HEK293T (cell line): Measurements from ENCODE around the gene NRK.
A peak's percentile ranks its signal among the peaks of the same experiment; 100 is the strongest.
"Not testable (repeated sequence)": the region's sequence is repeated elsewhere in the genome, so short reads cannot be mapped to it uniquely, and the experiment has no call there.

Experiments
- CTCF ChIA-PET: fragments of 350-600 bp; formaldehyde crosslinking; extraction: SDS; loops from one replicate; lab custom pipeline; 2021; ENCODE audit warnings: antibody characterized with exemption, inconsistent platforms; lab: Yijun Ruan, JAX
- POLR2A ChIA-PET: fragments of 350-600 bp; formaldehyde crosslinking; extraction: SDS; loops from one replicate; lab custom pipeline; 2020; ENCODE audit warnings: antibody characterized with exemption, inconsistent platforms; lab: Yijun Ruan, JAX
- DNase-seq: peaks from one replicate; pipeline ENCODE4 v3.0.0; 2012; ENCODE audit warnings: mixed read lengths; ENCODE audit errors: extremely low spot score
- ARNT ChIP-seq: fragments of 450-650 bp; IDR thresholded peaks from 2 replicates; pipeline ENCODE4 v1.6.1; 2017; ENCODE audit warnings: mild to moderate bottlenecking
- BHLHE40 ChIP-seq: fragments of 450-650 bp; IDR thresholded peaks from 2 replicates; pipeline ENCODE4 v1.6.1; 2016; ENCODE audit warnings: mild to moderate bottlenecking, moderate library complexity, borderline replicate concordance
- CTBP1 ChIP-seq: fragments of 450-650 bp; IDR thresholded peaks from 2 replicates; pipeline ENCODE4 v1.6.1; 2016; ENCODE audit warnings: borderline replicate concordance
- ELF4 ChIP-seq: fragments of 450-650 bp; IDR thresholded peaks from 2 replicates; pipeline ENCODE4 v1.6.1; 2017; ENCODE audit warnings: antibody characterized with exemption
- FOXA1 ChIP-seq: fragments of 450-650 bp; IDR thresholded peaks from 2 replicates; pipeline ENCODE4 v1.6.1; 2016; ENCODE audit warnings: mild to moderate bottlenecking
- FOXK2 ChIP-seq: fragments of 450-650 bp; IDR thresholded peaks from 2 replicates; pipeline ENCODE4 v1.6.1; 2016; ENCODE audit warnings: mild to moderate bottlenecking
- FOXM1 ChIP-seq: fragments of 450-650 bp; IDR thresholded peaks from 2 replicates; pipeline ENCODE4 v1.6.1; 2017; ENCODE audit warnings: mild to moderate bottlenecking, borderline replicate concordance
- HDGF ChIP-seq: fragments of 450-650 bp; IDR thresholded peaks from 2 replicates; pipeline ENCODE4 v1.6.1; 2017; ENCODE audit warnings: antibody characterized with exemption, borderline replicate concordance
- L3MBTL2 ChIP-seq: fragments of 450-650 bp; conservative IDR thresholded peaks from 2 replicates; pipeline ENCODE4 v1.6.1; 2016; ENCODE audit warnings: mild to moderate bottlenecking
- LEF1 ChIP-seq: fragments of 450-650 bp; IDR thresholded peaks from 2 replicates; pipeline ENCODE4 v1.6.1; 2017; ENCODE audit warnings: mild to moderate bottlenecking, borderline replicate concordance
- NFRKB ChIP-seq: fragments of 450-650 bp; IDR thresholded peaks from 2 replicates; pipeline ENCODE4 v1.6.1; 2016; ENCODE audit warnings: mild to moderate bottlenecking, moderate library complexity
- SP1 ChIP-seq: fragments of 450-650 bp; IDR thresholded peaks from 2 replicates; pipeline ENCODE4 v1.6.1; 2017
- SUZ12 ChIP-seq: fragments of 450-650 bp; IDR thresholded peaks from 2 replicates; pipeline ENCODE4 v1.6.1; 2016; ENCODE audit warnings: mild to moderate bottlenecking
- TARDBP ChIP-seq: fragments of 450-650 bp; IDR thresholded peaks from 2 replicates; pipeline ENCODE4 v1.6.1; 2016
- ZNF384 ChIP-seq: fragments of 450-650 bp; IDR thresholded peaks from 2 replicates; pipeline ENCODE4 v1.6.1; 2016
- TF ChIP-seq, protein P1 (sequence below): fragments of 450-650 bp; IDR thresholded peaks from 2 replicates; pipeline ENCODE4 v1.6.1; 2016

Gene NRK

GRCh38 chrX:105821471-105822121 is 743 bp upstream of the NRK start:
- TF ChIP-seq NFRKB = no peak
- no peak for TF ChIP-seq BHLHE40
- TF ChIP-seq TARDBP = no peak
- TF ChIP-seq HDGF = no peak
- no peak for TF ChIP-seq CTBP1
- no peak for TF ChIP-seq ELF4
- TF ChIP-seq ARNT = no peak
- TF ChIP-seq LEF1 = no peak
- no peak for TF ChIP-seq FOXK2
- ChIA-PET CTCF (no interaction called here), POLR2A (no interaction called here)
- DNase-seq = peak; percentile 11

GRCh38 chrX:105823092-105823455 is 735 bp downstream of the NRK start:
- CTCF ChIA-PET = no interaction called here
- no peak for TF ChIP-seq FOXK2
- no peak for TF ChIP-seq TARDBP
- TF ChIP-seq LEF1 = no peak
- no peak for TF ChIP-seq L3MBTL2
- no peak for TF ChIP-seq ARNT
- no peak for TF ChIP-seq ELF4
- no peak for TF ChIP-seq ZNF384
- TF ChIP-seq BHLHE40 = no peak
- TF ChIP-seq, protein P1, sequence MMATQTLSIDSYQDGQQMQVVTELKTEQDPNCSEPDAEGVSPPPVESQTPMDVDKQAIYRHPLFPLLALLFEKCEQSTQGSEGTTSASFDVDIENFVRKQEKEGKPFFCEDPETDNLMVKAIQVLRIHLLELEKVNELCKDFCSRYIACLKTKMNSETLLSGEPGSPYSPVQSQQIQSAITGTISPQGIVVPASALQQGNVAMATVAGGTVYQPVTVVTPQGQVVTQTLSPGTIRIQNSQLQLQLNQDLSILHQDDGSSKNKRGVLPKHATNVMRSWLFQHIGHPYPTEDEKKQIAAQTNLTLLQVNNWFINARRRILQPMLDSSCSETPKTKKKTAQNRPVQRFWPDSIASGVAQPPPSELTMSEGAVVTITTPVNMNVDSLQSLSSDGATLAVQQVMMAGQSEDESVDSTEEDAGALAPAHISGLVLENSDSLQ = no peak
- no peak for TF ChIP-seq NFRKB
- no peak for TF ChIP-seq FOXA1
- no peak for TF ChIP-seq SP1
- no peak for TF ChIP-seq SUZ12
- no peak for TF ChIP-seq FOXM1
- no peak for TF ChIP-seq HDGF
- TF ChIP-seq CTBP1 = no peak
- DNase-seq = no peak
- POLR2A ChIA-PET = no interaction called here

- ChIA-PET CTCF (no interaction called here), POLR2A (no interaction called here)
- TF ChIP-seq CTBP1 (no peak), L3MBTL2 (no peak), TARDBP (no peak), LEF1 (no peak), FOXK2 (no peak)
- DNase-seq = no peak
These were observed 6.7 kb downstream of the NRK start for GRCh38 chrX:105829011-105829410.

DNA sequence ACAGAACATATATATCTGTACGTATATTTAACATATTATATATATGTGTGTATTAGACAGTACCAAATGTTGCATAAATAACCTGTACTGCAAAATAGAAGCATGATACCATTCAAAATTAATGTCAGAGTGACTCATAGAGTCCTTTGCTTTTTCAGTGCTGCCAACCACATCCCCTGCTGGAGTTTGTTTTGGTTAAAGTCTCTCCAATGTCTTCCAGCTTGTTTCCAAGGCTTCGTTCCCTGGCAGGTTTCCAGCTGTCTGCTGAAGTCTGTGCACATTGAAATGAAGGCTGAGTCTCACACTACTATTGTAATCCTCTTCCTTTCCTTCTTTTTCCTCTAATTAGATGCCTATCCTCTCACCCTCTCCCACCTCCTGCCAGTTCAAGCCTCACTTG is 14.9 kb downstream of the NRK start:
- DNase-seq = peak; percentile 26
- TF ChIP-seq FOXK2 (no peak), TARDBP (no peak), LEF1 (no peak), HDGF (no peak), ELF4 (no peak), ZNF384 (no peak)
- CTCF ChIA-PET = no interaction called here
- POLR2A ChIA-PET = no interaction called here

GRCh38 chrX:105845631-105846030 is 23.3 kb downstream of the NRK start:
- ChIA-PET POLR2A (no interaction called here), CTCF (no interaction called here)
- TF ChIP-seq ZNF384 (no peak), LEF1 (no peak), FOXA1 (no peak), NFRKB (no peak)
- no peak for DNase-seq

- DNase-seq, CTCF ChIA-PET, POLR2A ChIA-PET: not testable (repeated sequence)
These were observed 27.8 kb downstream of the NRK start for GRCh38 chrX:105850100-105850499.

- ChIA-PET CTCF (no interaction called here), POLR2A (no interaction called here)
- TF ChIP-seq ELF4 = no peak
- no peak for TF ChIP-seq NFRKB
- no peak for TF ChIP-seq ZNF384
- TF ChIP-seq FOXM1 = no peak
- no peak for TF ChIP-seq SUZ12
- TF ChIP-seq FOXA1 = no peak
- no peak for TF ChIP-seq TARDBP
- TF ChIP-seq BHLHE40 = no peak
- no peak for TF ChIP-seq L3MBTL2
- TF ChIP-seq CTBP1 = no peak
- no peak for TF ChIP-seq FOXK2
- TF ChIP-seq HDGF = no peak
- TF ChIP-seq SP1 = no peak
- DNase-seq = no peak
These were observed 43.4 kb downstream of the NRK start for GRCh38 chrX:105865709-105866108.

- TF ChIP-seq SP1 (no peak), ARNT (no peak), FOXK2 (no peak), HDGF (no peak), NFRKB (no peak), SUZ12 (no peak), BHLHE40 (no peak), ELF4 (no peak)
- ChIA-PET POLR2A (no interaction called here), CTCF (no interaction called here)
- no peak for DNase-seq
These were observed 47.4 kb downstream of the NRK start for GRCh38 chrX:105869701-105870100.
